Spleen (tissue), 11 donors: Measurements from ENCODE around the gene NDRG3. TPM values are rescaled to one million over a fixed set of nuclear protein-coding genes. Genes with fewer than 3 reads are reported as not detected.
"Not testable (repeated sequence)": the region's sequence is repeated elsewhere in the genome, so short reads cannot be mapped to it uniquely, and the experiment has no call there.

Experiments
- DNase-seq: peaks from one replicate; pipeline ENCODE4 v3.0.0-alpha.2; 2020
- H3K27ac ChIP-seq, 8 donors: fragments of 200-600 bp; sonication (generic) in 7 of 8; 1 replicate in 4 of 8; 2 replicates in 4 of 8; pipeline versions ENCODE4 v1.5.0 to v1.8.0; 2016 to 2021; ENCODE audit warnings: inconsistent platforms in 4 of 8, mild to moderate bottlenecking in 4 of 8, moderate library complexity in 1 of 8
- H3K27me3 ChIP-seq, 7 donors: fragments of 200-600 bp; sonication (generic) in 6 of 7; replicated peaks in 1 of 7; 1 replicate in 4 of 7; 2 replicates in 3 of 7; pipeline versions ENCODE4 v1.5.0 to v1.8.0; 2016 to 2021; ENCODE audit warnings: inconsistent platforms in 3 of 7, mild to moderate bottlenecking in 1 of 7
- H3K36me3 ChIP-seq, 6 donors: fragments of 200-600 bp; sonication (generic) in 5 of 6; 1 replicate in 4 of 6; 2 replicates in 2 of 6; pipeline versions ENCODE4 v1.5.0 to v1.8.0; 2016 to 2021; ENCODE audit warnings: inconsistent platforms in 2 of 6
- H3K4me1 ChIP-seq, 6 donors: fragments of 200-600 bp; sonication (generic) in 5 of 6; 1 replicate in 3 of 6; 2 replicates in 3 of 6; pipeline versions ENCODE4 v1.5.0 to v1.8.0; 2016 to 2021; ENCODE audit warnings: inconsistent platforms in 3 of 6
- H3K4me3 ChIP-seq, 8 donors: fragments of 200-600 bp; sonication (generic) in 7 of 8; 1 replicate in 4 of 8; 2 replicates in 4 of 8; pipeline versions ENCODE4 v1.5.0 to v1.8.0; 2016 to 2021; ENCODE audit warnings: inconsistent platforms in 4 of 8, mild to moderate bottlenecking in 4 of 8, moderate library complexity in 2 of 8
- H3K9me3 ChIP-seq, 8 donors: fragments of 200-600 bp; sonication (generic) in 7 of 8; 1 replicate in 4 of 8; 2 replicates in 4 of 8; pipeline versions ENCODE4 v1.5.0 to v1.8.0; 2016 to 2021; ENCODE audit warnings: inconsistent platforms in 4 of 8
- CTCF ChIP-seq, 11 experiments: fragments of 200-600 bp in 7 of 11; fragments of 450-650 bp in 4 of 11; sonication (generic) in 4 of 11; IDR thresholded peaks in 8 of 11; conservative IDR thresholded peaks in 3 of 11; 1 replicate in 7 of 11; 2 replicates in 4 of 11; pipeline versions ENCODE4 v1.4.0 to v1.8.0; 2016 to 2021; ENCODE audit warnings: antibody characterized with exemption in 11 of 11, inconsistent platforms in 4 of 11, mild to moderate bottlenecking in 1 of 11
- POLR2A ChIP-seq, 3 donors: fragments of 450-650 bp; IDR thresholded peaks; one replicate each; pipeline ENCODE4 v1.5.1; 2017; ENCODE audit warnings: antibody characterized with exemption in 3 of 3, mild to moderate bottlenecking in 1 of 3
- POLR2AphosphoS5 ChIP-seq, 3 donors: sonication (generic); formaldehyde crosslinking; IDR thresholded peaks; one replicate each; pipeline ENCODE4 v1.5.1; 2017; ENCODE audit warnings: antibody characterized with exemption in 3 of 3
- WGBS, 5 donors: extraction: QIAGEN DNeasy Blood & Tissue Kit in 3 of 5; methylation state at CpG; one replicate each; pipeline versions ENCODE4 v1.1.5 to v1.1.7; 2013 to 2018; 5-methylcytosine and 5-hydroxymethylcytosine counted together
- intact Hi-C: fragments of 100-400 bp; cut with DNase I; formaldehyde crosslinking; loops from one replicate; pipeline ENCODE4 v1.15.0; 2023; ENCODE audit warnings: low total_unique reads
- polyA plus RNA-seq, 3 donors: library from polyadenylated mRNA; stranded (reverse); fragments of 200-250 nt; gene quantifications; one replicate each; pipeline ENCODE4 v1.2.1, GENCODE V29; 2013
- total RNA-seq, 7 donors: library from RNA; depleted of rRNA in 3 of 7; stranded (reverse); fragments of >200 nt in 3 of 7; fragmentation: NEBNext Ultra II Directional in 4 of 7; extraction: Animal tissue kit (Norgen Biotek cat#: 25700) in 4 of 7; gene quantifications; one replicate each; pipeline versions ENCODE4 v1.1.0 to v1.2.1, GENCODE V29; 2016 to 2021
- donor health status: healthy with polysubstance abuse.
- donor health status: DM: no; HTN: no; CAD: no; lungs with moderate emphysema.
- donor health status: DM: no; HTN: no; CAD: no.
- donor health status: Bipolar disorder and iron deficiency.
- donor health status: healthy.
- donor health status: DM: no; HTN: no; CAD: no.
- donor health status: DM: yes; HTN: yes; CAD: no.

NDRG3 gene
- total and polyA plus RNA-seq, 10 donors: 15.5 to 32.0 (median 27.1) TPM

GRCh38 chr20:36644706-36645095 lies 101.2 kb downstream of the NDRG3 start:
- H3K4me3 ChIP-seq: peak overlapping the region in 6 of 8 donors; percentile 20 to 68 (median 36)
- no peaks in the 10 kb centered on the region for H3K27me3 ChIP-seq
- peaks cover 0 to 51% (median 22%) of the 10 kb centered on the region in 6 donors for H3K4me1 ChIP-seq
- DNase-seq: no peak
- TF ChIP-seq POLR2AphosphoS5 (IDR thresholded peaks at IDR 0.05) (no peak), POLR2A (IDR thresholded peaks at IDR 0.05) (no peak), CTCF (IDR thresholded peaks at IDR 0.05 in 8 of 11, conservative IDR thresholded peaks at IDR 0.05 in 3 of 11) (no peak)
- peaks cover 0 to 17% (median 0%) of the 10 kb centered on the region in 6 donors for H3K36me3 ChIP-seq
- intact Hi-C loops: no loop called here
- no peaks in the 10 kb centered on the region for H3K9me3 ChIP-seq
- WGBS, 5 donors: 71 to 82% (median 74%) methylated on average over 7 of the region's 7 CpGs
- peak overlapping the region in 6 of 8 donors; percentile 15 to 88 (median 78) for H3K27ac ChIP-seq

GRCh38 chr20:36644032-36644705 lies 101.7 kb downstream of the NDRG3 start:
- Histone ChIP-seq H3K36me3 (peaks cover 0 to 22% (median 0%) of the 10 kb centered on the region in 6 donors), H3K27ac (peak overlapping the region in 6 of 8 donors; percentile 15 to 88 (median 78)), H3K9me3 (no peaks in the 10 kb centered on the region), H3K27me3 (no peaks in the 10 kb centered on the region), H3K4me3 (peak overlapping the region in 6 of 8 donors; percentile 20 to 68 (median 36)), H3K4me1 (peaks cover 0 to 51% (median 22%) of the 10 kb centered on the region in 6 donors)
- TF ChIP-seq POLR2AphosphoS5 (IDR thresholded peaks at IDR 0.05): peak in 2 of 3 donors; percentile 51 to 78
- peak in 1 of 11 experiments; percentile 7 for TF ChIP-seq CTCF (IDR thresholded peaks at IDR 0.05 in 8 of 11, conservative IDR thresholded peaks at IDR 0.05 in 3 of 11)
- no peak for TF ChIP-seq POLR2A (IDR thresholded peaks at IDR 0.05)
- intact Hi-C loops: no loop called here
- peak; percentile 81 for DNase-seq
- WGBS, 5 donors: 40 to 56% (median 54%) methylated on average over 4 to 5 of the region's 5 CpGs

- H3K27ac ChIP-seq: peak overlapping the region in 1 of 8 donors; percentile 30
- no peaks in the 10 kb centered on the region for H3K9me3 ChIP-seq
- peaks cover 0 to 51% (median 22%) of the 10 kb centered on the region in 6 donors for H3K4me1 ChIP-seq
- DNase-seq: no peak
- H3K36me3 ChIP-seq: peaks cover 0 to 35% (median 0%) of the 10 kb centered on the region in 6 donors
- TF ChIP-seq POLR2A (IDR thresholded peaks at IDR 0.05) (no peak), POLR2AphosphoS5 (IDR thresholded peaks at IDR 0.05) (no peak), CTCF (IDR thresholded peaks at IDR 0.05 in 8 of 11, conservative IDR thresholded peaks at IDR 0.05 in 3 of 11) (no peak)
- intact Hi-C loops: no loop called here
- H3K4me3 ChIP-seq: peak overlapping the region in 1 of 8 donors; percentile 27
- no peaks in the 10 kb centered on the region for H3K27me3 ChIP-seq
- WGBS, 5 donors: 50 to 68% (median 52%) methylated on average over 6 of the region's 6 CpGs
These were observed 103.8 kb downstream of the NDRG3 start for GRCh38 chr20:36642136-36642535.

- intact Hi-C loops: no loop called here
- no peak for DNase-seq
- H3K9me3 ChIP-seq: no peaks in the 10 kb centered on the region
- no peak for TF ChIP-seq POLR2AphosphoS5 (IDR thresholded peaks at IDR 0.05)
- no peak for TF ChIP-seq CTCF (IDR thresholded peaks at IDR 0.05 in 8 of 11, conservative IDR thresholded peaks at IDR 0.05 in 3 of 11)
- TF ChIP-seq POLR2A (IDR thresholded peaks at IDR 0.05): no peak
- WGBS, 5 donors: 88 to 99% (median 91%) methylated on average over 3 of the region's 3 CpGs
- H3K4me1 ChIP-seq: peaks cover 0 to 48% (median 21%) of the 10 kb centered on the region in 6 donors
- H3K27me3 ChIP-seq: no peaks in the 10 kb centered on the region
- no peak overlapping the region for H3K27ac ChIP-seq
- H3K36me3 ChIP-seq: peaks cover 0 to 35% (median 0%) of the 10 kb centered on the region in 6 donors
- no peak overlapping the region for H3K4me3 ChIP-seq
These were observed 104.4 kb downstream of the NDRG3 start for GRCh38 chr20:36641506-36641843.

GRCh38 chr20:36638876-36639400 lies 107.0 kb downstream of the NDRG3 start:
- DNase-seq: peak; percentile 22
- whole genome bisulfite sequencing, 5 donors: 92 to 95% (median 95%) methylated on average over 12 of the region's 12 CpGs

More at GRCh38 chr20:36638876-36639400, 107.0 kb downstream of the NDRG3 start:
- H3K4me3 ChIP-seq, H3K9me3 ChIP-seq, H3K27ac ChIP-seq, intact Hi-C loops, H3K27me3 ChIP-seq: not testable (repeated sequence)
- Histone ChIP-seq H3K36me3 (peaks cover 0 to 55% (median 0%) of the 10 kb centered on the region in 6 donors), H3K4me1 (peaks cover 0 to 26% (median 13%) of the 10 kb centered on the region in 6 donors)
